ENCODE data around the gene AIRE.

The AIRE gene

GRCh38 chr21:44286716-44287632 lies 1.3 kb downstream of the AIRE start:
- DNase-seq (ENCODE audit: low spot score): no peak
- TF ChIP-seq CTCF (IDR thresholded peaks at IDR 0.05; ENCODE audit: extremely low read depth, missing control alignments): no peak

DNA sequence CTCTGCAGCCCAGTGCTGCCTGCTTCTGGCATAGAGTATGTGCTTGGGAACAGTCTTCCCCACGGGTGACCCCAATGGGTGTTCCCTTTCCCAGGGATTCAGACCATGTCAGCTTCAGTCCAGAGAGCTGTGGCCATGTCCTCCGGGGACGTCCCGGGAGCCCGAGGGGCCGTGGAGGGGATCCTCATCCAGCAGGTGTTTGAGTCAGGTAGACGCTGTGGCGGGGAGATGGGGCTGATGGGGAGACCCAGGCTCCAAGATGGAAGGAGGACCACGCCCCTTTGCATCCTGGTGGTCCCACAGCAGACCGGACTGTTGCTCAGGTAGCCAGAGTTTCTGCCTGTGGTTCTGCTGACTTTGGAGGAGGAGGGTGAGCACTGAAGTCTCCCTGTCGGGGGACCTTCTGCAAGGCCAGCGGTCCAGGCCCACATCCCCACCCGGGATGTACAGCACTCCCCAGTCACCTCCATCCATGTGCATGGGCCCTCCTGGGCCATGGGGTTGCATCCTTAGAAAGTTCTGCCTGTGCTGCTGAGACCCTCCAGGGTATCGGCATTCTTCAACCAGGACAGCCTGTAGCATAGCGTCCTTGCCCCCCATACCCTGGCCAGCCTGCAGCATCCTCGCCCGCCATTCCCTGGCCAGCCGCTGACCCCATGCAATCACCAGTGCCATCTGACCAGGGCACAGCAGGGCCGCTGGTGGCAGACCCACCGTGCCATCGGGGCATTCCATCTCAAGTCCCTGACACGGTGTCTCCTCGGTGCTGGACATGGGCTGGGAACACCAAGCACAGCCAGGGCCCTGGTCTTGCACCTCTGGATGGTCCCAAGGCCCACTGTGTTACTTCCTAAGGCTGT lies 2.8 kb downstream of the AIRE start:
- no peak for TF ChIP-seq CTCF (IDR thresholded peaks at IDR 0.05; ENCODE audit: extremely low read depth, missing control alignments)
- no peak for DNase-seq (ENCODE audit: low spot score)

DNA sequence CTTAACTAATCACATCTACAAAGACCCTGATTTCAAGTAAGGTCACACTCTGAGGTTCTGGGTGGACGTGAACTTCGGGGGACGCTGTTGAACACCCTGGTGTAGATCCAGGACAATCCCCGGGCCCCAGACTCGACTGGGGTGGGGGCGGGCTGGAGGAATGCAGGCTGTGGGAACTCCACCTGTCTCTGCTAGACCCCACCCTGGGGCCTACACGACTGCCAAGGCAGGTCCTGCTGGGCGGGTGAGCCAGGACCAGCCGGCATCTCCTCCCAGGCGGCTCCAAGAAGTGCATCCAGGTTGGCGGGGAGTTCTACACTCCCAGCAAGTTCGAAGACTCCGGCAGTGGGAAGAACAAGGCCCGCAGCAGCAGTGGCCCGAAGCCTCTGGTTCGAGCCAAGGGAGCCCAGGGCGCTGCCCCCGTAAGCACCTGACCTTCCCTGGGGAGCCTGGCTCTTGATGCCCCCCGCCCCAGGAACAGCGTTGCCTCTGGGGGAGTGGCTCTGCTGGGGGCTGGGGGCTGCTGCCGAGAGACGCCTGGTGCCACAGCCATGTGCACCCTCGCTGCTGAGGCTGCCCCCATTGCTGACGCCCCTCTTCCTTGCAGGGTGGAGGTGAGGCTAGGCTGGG lies 3.8 kb downstream of the AIRE start:
- no peak for TF ChIP-seq CTCF (IDR thresholded peaks at IDR 0.05; ENCODE audit: extremely low read depth, missing control alignments)
- DNase-seq (ENCODE audit: low spot score): no peak

DNA sequence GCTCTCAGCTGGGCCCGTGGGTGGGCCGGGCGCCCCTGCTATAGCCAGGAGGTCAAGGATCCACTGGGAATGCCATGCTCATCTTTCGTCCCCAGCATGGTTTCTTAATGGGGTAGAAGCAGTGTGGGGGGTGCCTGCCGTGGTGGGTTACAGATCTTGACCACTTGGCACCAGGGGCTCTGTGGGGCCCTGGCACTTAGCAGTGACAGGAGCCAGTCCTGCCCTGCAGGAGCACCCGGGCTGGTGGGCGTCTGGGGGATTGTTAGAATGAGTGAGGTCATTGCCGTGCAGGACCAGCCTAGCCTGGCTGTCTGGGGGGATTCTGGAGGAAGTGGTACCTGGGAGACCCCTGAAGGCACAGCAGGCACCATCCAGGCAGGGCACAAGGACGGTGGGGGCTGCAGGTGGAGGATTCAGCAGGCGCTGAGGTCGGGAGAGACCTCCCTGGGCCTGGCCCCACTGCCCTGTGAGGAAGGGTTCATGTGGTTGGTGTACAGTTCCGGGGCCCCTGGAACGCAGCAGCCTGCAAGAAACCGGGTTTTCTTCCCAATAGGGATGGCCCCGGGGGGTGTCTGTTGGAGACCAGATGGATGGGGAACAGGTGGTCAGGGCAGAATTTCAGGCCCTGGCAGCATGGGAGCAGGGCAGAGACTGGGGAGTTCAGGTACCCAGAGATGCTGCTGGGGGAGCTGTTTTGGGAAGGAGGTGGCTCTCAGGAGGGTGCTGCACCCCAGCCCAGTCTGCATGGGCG lies 4.8 kb downstream of the AIRE start:
- no peak for TF ChIP-seq CTCF (IDR thresholded peaks at IDR 0.05; ENCODE audit: extremely low read depth, missing control alignments)
- DNase-seq (ENCODE audit: low spot score): no peak

GRCh38 chr21:44291078-44291935 lies 5.6 kb downstream of the AIRE start:
- DNase-seq (ENCODE audit: low spot score): no peak
- TF ChIP-seq CTCF (IDR thresholded peaks at IDR 0.05; ENCODE audit: extremely low read depth, missing control alignments): no peak
